ENCODE measurements around the gene SLC25A34. TPM values are rescaled to one million over a fixed set of nuclear protein-coding genes. Genes with fewer than 3 reads are reported as not detected.
"Not testable (repeated sequence)": the region's sequence is repeated elsewhere in the genome, so short reads cannot be mapped to it uniquely, and the experiment has no call there.

Gene SLC25A34
- 1 to 10 TPM; 1.6 to 2.7 TPM for total RNA-seq

- POLR2A ChIA-PET = no interaction called here
- H3K27ac Mint-ChIP-seq = no peak within 1 kb of the TSS
- H3K36me3 Mint-ChIP-seq = no peaks in the 10 kb centered on the region
- H3K9me3 Mint-ChIP-seq = no peaks in the 10 kb centered on the region
- no peak for DNase-seq
- peaks cover under 1% of the 10 kb centered on the region for H3K4me1 Mint-ChIP-seq
- H3K4me3 Mint-ChIP-seq = no peak within 1 kb of the TSS
- ATAC-seq (ENCODE audit: low read depth) = no peak
- H3K27me3 Mint-ChIP-seq = no peaks in the 10 kb centered on the region
Measured at GRCh38 chr1:15736038-15736891, at the start of gene SLC25A34. TSS of gene SLC25A34 (plus strand) at chr1:15736258. CDS start at chr1:15736486, 228 bp downstream.

GRCh38 chr1:15687446-15687845, 48.6 kb upstream of the SLC25A34 start:
- no peak for ATAC-seq (ENCODE audit: low read depth)
- Mint-ChIP-seq H3K4me1 (peaks cover 22% of the 10 kb centered on the region), H3K27ac (peak overlapping the region; percentile 65), H3K36me3 (peaks cover 17% of the 10 kb centered on the region), H3K4me3 (peak overlapping the region; percentile 40), H3K9me3 (no peaks in the 10 kb centered on the region), H3K27me3 (no peaks in the 10 kb centered on the region)
- no peak for DNase-seq
- POLR2A ChIA-PET = interaction anchor here (0.5 to 1.2 kb wide), 3 partner anchors 9 to 69 kb away, joined by 6 to 8 read pairs (median 8); no protein-coding TSS in a partner anchor

DNA sequence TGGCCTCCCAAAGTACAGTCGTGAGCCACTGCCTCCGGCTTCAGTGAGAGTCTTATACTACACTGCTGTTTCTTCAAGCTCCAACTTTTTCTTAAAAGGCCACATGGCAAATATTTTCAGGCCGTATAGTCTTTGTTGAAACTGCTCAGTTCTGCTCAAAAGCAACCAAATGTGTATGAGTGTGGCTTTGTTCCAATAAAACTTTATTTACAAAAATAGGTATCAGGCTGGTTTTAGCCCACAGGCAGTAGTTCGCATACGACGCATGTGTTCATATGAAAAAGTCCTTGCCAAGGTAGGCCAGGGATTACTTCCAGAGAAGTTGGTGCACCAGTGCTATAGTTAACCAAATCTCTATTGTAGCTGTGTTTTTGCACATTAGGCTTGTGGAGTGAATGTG, 45.7 kb upstream of the SLC25A34 start:
- H3K9me3 Mint-ChIP-seq = no peaks in the 10 kb centered on the region
- peaks cover 24% of the 10 kb centered on the region for H3K4me1 Mint-ChIP-seq
- no peak for ATAC-seq (ENCODE audit: low read depth)
- H3K27me3 Mint-ChIP-seq = no peaks in the 10 kb centered on the region
- H3K27ac Mint-ChIP-seq = no peak overlapping the region
- no peak overlapping the region for H3K4me3 Mint-ChIP-seq
- no peak for DNase-seq
- POLR2A ChIA-PET = no interaction called here
- H3K36me3 Mint-ChIP-seq = peaks cover 25% of the 10 kb centered on the region

- no peaks in the 10 kb centered on the region for H3K27me3 Mint-ChIP-seq
- no peak overlapping the region for H3K27ac Mint-ChIP-seq
- POLR2A ChIA-PET = no interaction called here
- ATAC-seq (ENCODE audit: low read depth) (no peak), DNase-seq (no peak)
- no peaks in the 10 kb centered on the region for H3K9me3 Mint-ChIP-seq
- H3K4me3 Mint-ChIP-seq = no peak overlapping the region
- H3K4me1 Mint-ChIP-seq = peaks cover 19% of the 10 kb centered on the region
- peaks cover 22% of the 10 kb centered on the region for H3K36me3 Mint-ChIP-seq
Measured at GRCh38 chr1:15691434-15692032, 44.5 kb upstream of the SLC25A34 start.

DNA sequence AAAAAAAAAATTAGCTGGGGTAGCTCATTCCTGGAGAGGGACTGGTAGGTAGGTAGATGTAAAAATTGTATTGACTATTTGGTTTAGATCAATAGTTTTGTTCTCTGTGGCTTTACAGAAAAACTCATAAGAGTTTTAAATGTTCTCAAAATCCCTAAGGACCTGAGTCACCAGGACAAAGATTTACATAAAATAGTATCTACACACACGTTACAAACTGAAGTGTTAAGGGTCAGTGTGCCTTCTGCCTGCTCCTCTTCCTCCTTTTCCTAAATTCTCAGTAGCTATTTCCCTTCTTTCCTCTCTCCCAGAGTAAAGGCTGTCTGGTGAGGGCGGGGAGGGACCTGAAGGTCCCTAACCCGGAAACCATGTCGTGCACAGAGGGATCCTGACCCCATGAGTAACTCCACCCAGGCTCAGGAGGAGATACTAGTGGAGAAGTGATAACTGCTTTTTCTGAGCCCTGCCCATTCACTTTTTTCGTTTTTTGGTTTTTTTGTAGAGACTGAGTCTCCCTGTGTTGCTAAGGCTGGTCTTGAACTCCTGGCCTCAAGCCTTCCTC, 43.9 kb upstream of the SLC25A34 start:
- POLR2A ChIA-PET = no interaction called here
- no peak overlapping the region for H3K4me3 Mint-ChIP-seq
- no peak for DNase-seq
- no peak overlapping the region for H3K27ac Mint-ChIP-seq
- H3K9me3 Mint-ChIP-seq = no peaks in the 10 kb centered on the region
- peaks cover 23% of the 10 kb centered on the region for H3K4me1 Mint-ChIP-seq
- no peak for ATAC-seq (ENCODE audit: low read depth)
- peaks cover 23% of the 10 kb centered on the region for H3K36me3 Mint-ChIP-seq
- no peaks in the 10 kb centered on the region for H3K27me3 Mint-ChIP-seq

DNA sequence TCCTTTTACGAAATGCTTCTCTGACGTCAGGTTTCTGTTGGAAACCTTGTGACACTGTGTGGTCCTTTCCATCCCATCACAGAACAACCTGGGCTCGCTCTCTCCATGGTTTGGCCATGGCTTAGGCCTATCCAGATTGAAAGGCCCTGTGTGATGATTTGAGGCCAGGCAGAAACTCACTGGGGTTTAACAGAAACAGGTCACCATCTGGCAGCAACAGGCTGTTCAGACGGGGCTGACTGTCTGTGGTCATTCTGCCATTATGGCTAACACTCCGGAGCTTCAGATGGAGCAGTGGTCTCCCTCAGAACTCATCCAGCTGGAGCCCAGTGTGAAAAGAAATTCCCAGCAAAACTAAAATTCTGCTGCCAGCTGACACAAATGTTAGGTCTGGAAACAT, 42.7 kb upstream of the SLC25A34 start:
- no peak overlapping the region for H3K27ac Mint-ChIP-seq
- no peak overlapping the region for H3K4me3 Mint-ChIP-seq

GRCh38 chr1:15696956-15697521, 39.0 kb upstream of the SLC25A34 start:
- ATAC-seq (ENCODE audit: low read depth) = peak; percentile 86
- Mint-ChIP-seq H3K27me3 (no peaks in the 10 kb centered on the region), H3K36me3 (peaks cover 14% of the 10 kb centered on the region), H3K27ac (peak overlapping the region; percentile 100), H3K4me1 (peaks cover 22% of the 10 kb centered on the region), H3K9me3 (no peaks in the 10 kb centered on the region), H3K4me3 (peak overlapping the region; percentile 92)
- POLR2A ChIA-PET = interaction anchor here (0.6 to 2.8 kb wide), 12 partner anchors 8 to 170 kb away, joined by 3 to 37 read pairs (median 4); partner anchors contain the start of genes DDI2, DNAJC16 and PLEKHM2
- DNase-seq = peak; percentile 60

More for the DNA sequence above, 42.7 kb upstream of the SLC25A34 start:
- DNase-seq (no peak), ATAC-seq (ENCODE audit: low read depth) (no peak)
- peaks cover 16% of the 10 kb centered on the region for H3K36me3 Mint-ChIP-seq
- no peaks in the 10 kb centered on the region for H3K27me3 Mint-ChIP-seq
- POLR2A ChIA-PET = interaction anchor here (1.7 kb wide), 1 partner anchor 9 kb away, joined by 5 read pairs; no protein-coding TSS in a partner anchor
- peaks cover 20% of the 10 kb centered on the region for H3K4me1 Mint-ChIP-seq
- H3K9me3 Mint-ChIP-seq = no peaks in the 10 kb centered on the region

- ATAC-seq (ENCODE audit: low read depth) = no peak
- peaks cover 14% of the 10 kb centered on the region for H3K36me3 Mint-ChIP-seq
- no peaks in the 10 kb centered on the region for H3K27me3 Mint-ChIP-seq
- no peak for DNase-seq
- POLR2A ChIA-PET = interaction anchor here (0.8 to 2.8 kb wide), 4 partner anchors 13 to 107 kb away, joined by 3 to 37 read pairs (median 10); partner anchors contain the start of genes DDI2 and PLEKHM2
- peak overlapping the region; percentile 52 for H3K4me3 Mint-ChIP-seq
- peaks cover 22% of the 10 kb centered on the region for H3K4me1 Mint-ChIP-seq
- peak overlapping the region; percentile 61 for H3K27ac Mint-ChIP-seq
- no peaks in the 10 kb centered on the region for H3K9me3 Mint-ChIP-seq
Measured at GRCh38 chr1:15698201-15698600, 37.9 kb upstream of the SLC25A34 start.

DNA sequence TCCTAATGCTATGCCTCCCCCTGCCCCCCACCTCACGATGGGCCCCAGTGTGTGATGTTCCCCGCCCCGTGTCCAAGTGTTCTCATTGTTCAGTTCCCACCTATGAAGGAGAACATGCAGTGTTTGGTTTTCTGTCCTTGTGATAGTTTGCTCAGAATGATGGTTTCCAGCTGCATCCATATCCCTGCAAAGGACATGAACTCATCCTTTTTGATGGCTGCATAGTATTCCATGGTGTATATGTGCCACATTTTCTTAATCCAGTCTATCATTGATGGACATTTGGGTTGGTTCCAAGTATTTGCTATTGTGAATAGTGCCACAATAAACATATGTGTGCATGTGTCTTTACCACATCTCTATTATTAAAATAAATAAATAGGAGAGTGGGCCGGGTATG, 36.7 kb upstream of the SLC25A34 start:
- Mint-ChIP-seq H3K36me3 (peaks cover 11% of the 10 kb centered on the region), H3K4me1 (peaks cover 21% of the 10 kb centered on the region)
- H3K9me3 Mint-ChIP-seq; H3K27me3 Mint-ChIP-seq; H3K27ac Mint-ChIP-seq; ATAC-seq (ENCODE audit: low read depth); DNase-seq; POLR2A ChIA-PET; H3K4me3 Mint-ChIP-seq: not testable (repeated sequence)

DNA sequence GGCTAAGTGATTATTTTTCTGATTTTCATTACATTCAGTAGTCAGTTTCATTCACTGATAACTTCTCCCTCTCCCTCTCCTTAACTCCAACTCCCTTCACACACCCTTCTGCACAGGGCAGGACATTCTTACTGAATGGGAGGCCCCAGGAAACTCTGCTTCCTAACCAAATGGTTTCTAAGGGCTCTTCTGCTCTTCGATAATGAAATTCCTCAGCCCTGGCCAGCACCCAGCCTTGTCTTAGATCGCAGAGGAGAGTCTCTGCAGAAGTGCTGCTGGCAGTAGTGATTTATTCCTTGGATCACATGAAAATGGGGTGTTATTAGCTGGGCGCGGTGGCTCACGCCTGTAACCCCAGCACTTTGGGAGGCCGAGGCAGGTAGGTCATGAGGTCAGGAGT, 35.5 kb upstream of the SLC25A34 start:
- H3K9me3 Mint-ChIP-seq = no peaks in the 10 kb centered on the region
- peaks cover 11% of the 10 kb centered on the region for H3K36me3 Mint-ChIP-seq
- peak overlapping the region; percentile 21 for H3K27ac Mint-ChIP-seq
- DNase-seq (no peak), ATAC-seq (ENCODE audit: low read depth) (no peak)
- POLR2A ChIA-PET = interaction anchor here (0.6 kb wide), 1 partner anchor 1319 kb away, joined by 3 read pairs; no protein-coding TSS in a partner anchor
- no peaks in the 10 kb centered on the region for H3K27me3 Mint-ChIP-seq
- H3K4me1 Mint-ChIP-seq = peaks cover 16% of the 10 kb centered on the region
- H3K4me3 Mint-ChIP-seq = no peak overlapping the region

DNA sequence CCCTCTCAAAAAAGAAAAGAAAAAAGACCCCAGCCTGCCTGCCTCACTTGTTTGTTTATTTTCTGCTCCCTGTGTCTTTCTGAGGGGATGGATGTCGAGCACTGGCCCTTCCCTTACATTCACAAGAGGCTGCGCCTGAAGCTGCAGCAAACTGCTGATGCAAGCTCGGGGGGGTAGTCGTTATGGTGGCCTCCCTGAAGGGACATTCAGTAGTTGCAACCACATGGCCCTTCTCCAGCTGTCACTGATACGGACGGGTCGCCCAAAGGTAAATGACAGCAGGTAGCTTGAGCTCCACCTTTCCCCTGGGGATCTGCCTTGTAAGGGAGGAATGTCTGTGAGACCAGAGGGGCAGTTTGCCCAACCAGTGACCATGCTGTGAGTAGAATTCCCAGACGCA, 34.3 kb upstream of the SLC25A34 start:
- no peak overlapping the region for H3K4me3 Mint-ChIP-seq
- ATAC-seq (ENCODE audit: low read depth) (no peak), DNase-seq (no peak)
- no peaks in the 10 kb centered on the region for H3K9me3 Mint-ChIP-seq
- no peaks in the 10 kb centered on the region for H3K27me3 Mint-ChIP-seq
- no peak overlapping the region for H3K27ac Mint-ChIP-seq
- H3K4me1 Mint-ChIP-seq = peaks cover 13% of the 10 kb centered on the region
- peaks cover 18% of the 10 kb centered on the region for H3K36me3 Mint-ChIP-seq
- POLR2A ChIA-PET = interaction anchor here (0.5 kb wide), 1 partner anchor 10 kb away, joined by 4 read pairs; no protein-coding TSS in a partner anchor

DNA sequence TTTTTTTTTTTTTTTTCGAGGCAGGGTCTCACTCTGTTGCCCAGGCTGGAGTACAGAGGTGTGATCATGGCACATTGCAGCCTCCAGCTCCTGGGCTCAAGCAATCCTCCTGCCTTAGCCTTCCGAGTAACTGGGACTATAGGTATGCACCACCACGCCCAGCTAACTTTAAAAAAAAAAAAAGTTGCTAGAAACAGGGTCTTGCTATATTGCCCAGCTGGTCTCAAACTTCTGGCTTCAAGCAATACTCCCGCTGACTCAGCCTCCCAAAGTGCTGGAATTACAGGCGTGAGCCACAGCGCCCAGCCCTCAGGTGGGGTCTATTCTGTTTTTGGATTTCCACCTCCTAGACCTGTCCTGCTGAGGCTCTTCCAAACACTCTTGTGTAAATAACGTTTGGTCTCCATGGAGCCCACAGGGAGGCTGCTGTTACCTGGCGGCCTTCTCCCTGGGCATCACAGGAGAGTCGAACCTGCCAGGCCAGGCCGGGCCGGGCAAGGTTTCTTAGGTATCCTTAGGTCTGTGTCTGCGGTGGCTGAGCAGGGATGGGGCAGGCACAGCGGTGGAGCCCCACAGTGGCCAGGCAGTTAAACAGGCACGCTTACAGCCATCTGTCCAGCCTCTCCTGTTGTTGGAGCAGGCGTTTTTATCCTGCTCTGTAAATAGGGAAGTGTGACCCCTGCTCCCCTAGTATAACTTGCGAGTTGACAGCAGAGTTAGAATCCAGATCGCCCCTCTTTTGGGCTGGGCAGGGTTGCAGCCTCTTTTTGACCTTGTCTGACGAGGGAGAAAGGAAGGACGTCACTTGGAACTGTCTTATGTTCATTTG, 33.1 kb upstream of the SLC25A34 start:
- Mint-ChIP-seq H3K27ac (no peak overlapping the region), H3K9me3 (no peaks in the 10 kb centered on the region), H3K27me3 (no peaks in the 10 kb centered on the region), H3K4me3 (no peak overlapping the region), H3K4me1 (peaks cover 5% of the 10 kb centered on the region), H3K36me3 (peaks cover 16% of the 10 kb centered on the region)
- ATAC-seq (ENCODE audit: low read depth) (no peak), DNase-seq (no peak)
- POLR2A ChIA-PET = no interaction called here
